HG02981 (cell line): ENCODE data around the gene DYRK4.

ENCODE experiments used
- ATAC-seq: cut with Tn5 transposase; IDR thresholded peaks from one replicate; pipeline ENCODE4 v1.9.1; 2021; ENCODE audit warnings: mild to moderate bottlenecking, moderate library complexity; ENCODE audit not compliant: unreplicated experiment

The DYRK4 gene

GRCh38 chr12:4563336-4563735 is 1.3 kb downstream of the DYRK4 start:
- no peak for ATAC-seq

- no peak for ATAC-seq
These were observed 2.8 kb downstream of the DYRK4 start for GRCh38 chr12:4564818-4565217.

- ATAC-seq, result no peak
These were observed 4.5 kb downstream of the DYRK4 start for GRCh38 chr12:4566474-4566873.

- ATAC-seq, result peak; percentile 61
These were observed 5.3 kb downstream of the DYRK4 start for GRCh38 chr12:4567073-4567881.

- no peak for ATAC-seq
These were observed 7.3 kb downstream of the DYRK4 start for GRCh38 chr12:4569261-4569660.

GRCh38 chr12:4572680-4573079 is 10.7 kb downstream of the DYRK4 start:
- ATAC-seq, result no peak

- no peak for ATAC-seq
These were observed 17.5 kb downstream of the DYRK4 start for GRCh38 chr12:4579305-4580102.

GRCh38 chr12:4580281-4580688 is 18.3 kb downstream of the DYRK4 start:
- no peak for ATAC-seq

- ATAC-seq, result no peak
These were observed 22.3 kb downstream of the DYRK4 start for GRCh38 chr12:4584281-4584680.

- ATAC-seq, result no peak
These were observed 22.9 kb downstream of the DYRK4 start for GRCh38 chr12:4584896-4585295.

GRCh38 chr12:4586500-4586899 is 24.5 kb downstream of the DYRK4 start:
- ATAC-seq, result no peak

GRCh38 chr12:4587108-4587507 is 25.1 kb downstream of the DYRK4 start:
- no peak for ATAC-seq

- ATAC-seq, result no peak
These were observed 26.9 kb downstream of the DYRK4 start for GRCh38 chr12:4588916-4589315.

- no peak for ATAC-seq
These were observed 27.9 kb downstream of the DYRK4 start for GRCh38 chr12:4589941-4590340.

- ATAC-seq, result no peak
These were observed 29.2 kb downstream of the DYRK4 start for GRCh38 chr12:4591180-4591687.

GRCh38 chr12:4595881-4596280 is 33.9 kb downstream of the DYRK4 start:
- no peak for ATAC-seq

GRCh38 chr12:4603421-4603820 is 41.4 kb downstream of the DYRK4 start:
- ATAC-seq, result no peak

GRCh38 chr12:4603946-4604345 is 41.9 kb downstream of the DYRK4 start:
- no peak for ATAC-seq

GRCh38 chr12:4604684-4605193 is 42.7 kb downstream of the DYRK4 start:
- ATAC-seq, result peak; percentile 90

GRCh38 chr12:4607056-4607455 is 45.0 kb downstream of the DYRK4 start:
- ATAC-seq, result no peak

- no peak for ATAC-seq
These were observed 47.1 kb downstream of the DYRK4 start for GRCh38 chr12:4609071-4609470.

- no peak for ATAC-seq
These were observed 48.5 kb downstream of the DYRK4 start for GRCh38 chr12:4610481-4610880.
